GM18502 (cell line): ENCODE data around the gene ZNF580.

ENCODE experiments used
- ATAC-seq: cut with Tn5 transposase; IDR thresholded peaks from one replicate; pipeline ENCODE4 v1.9.1; 2021; ENCODE audit warnings: mild to moderate bottlenecking; ENCODE audit not compliant: unreplicated experiment, poor library complexity

The ZNF580 gene

GRCh38 chr19:55640577-55641425 is at the start of gene ZNF580:
TSS of gene ZNF580 (plus strand) at chr19:55641002. CDS start at chr19:55642509, 1,507 bp downstream.
- peak; percentile 39 for ATAC-seq

DNA sequence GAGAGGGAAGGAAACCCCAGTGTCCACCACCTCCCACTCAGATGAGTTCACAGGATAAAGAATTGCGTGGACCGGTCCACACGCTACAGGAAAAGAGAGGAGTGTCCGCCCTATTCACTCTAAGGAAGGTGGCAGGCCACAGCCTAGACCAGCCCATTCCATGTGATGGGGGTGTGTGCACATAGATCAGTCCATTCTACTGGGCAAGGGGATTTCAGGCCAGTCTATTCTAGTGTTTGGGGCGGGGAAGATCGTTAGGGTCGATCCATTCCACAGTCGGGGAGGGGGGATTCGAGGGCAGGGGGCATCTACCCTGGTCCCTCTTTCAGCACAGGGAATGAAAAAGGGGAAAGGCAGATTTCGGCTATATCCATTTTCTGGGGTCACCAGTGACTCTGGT is 49.2 kb upstream of the ZNF580 start:
- no peak for ATAC-seq

DNA sequence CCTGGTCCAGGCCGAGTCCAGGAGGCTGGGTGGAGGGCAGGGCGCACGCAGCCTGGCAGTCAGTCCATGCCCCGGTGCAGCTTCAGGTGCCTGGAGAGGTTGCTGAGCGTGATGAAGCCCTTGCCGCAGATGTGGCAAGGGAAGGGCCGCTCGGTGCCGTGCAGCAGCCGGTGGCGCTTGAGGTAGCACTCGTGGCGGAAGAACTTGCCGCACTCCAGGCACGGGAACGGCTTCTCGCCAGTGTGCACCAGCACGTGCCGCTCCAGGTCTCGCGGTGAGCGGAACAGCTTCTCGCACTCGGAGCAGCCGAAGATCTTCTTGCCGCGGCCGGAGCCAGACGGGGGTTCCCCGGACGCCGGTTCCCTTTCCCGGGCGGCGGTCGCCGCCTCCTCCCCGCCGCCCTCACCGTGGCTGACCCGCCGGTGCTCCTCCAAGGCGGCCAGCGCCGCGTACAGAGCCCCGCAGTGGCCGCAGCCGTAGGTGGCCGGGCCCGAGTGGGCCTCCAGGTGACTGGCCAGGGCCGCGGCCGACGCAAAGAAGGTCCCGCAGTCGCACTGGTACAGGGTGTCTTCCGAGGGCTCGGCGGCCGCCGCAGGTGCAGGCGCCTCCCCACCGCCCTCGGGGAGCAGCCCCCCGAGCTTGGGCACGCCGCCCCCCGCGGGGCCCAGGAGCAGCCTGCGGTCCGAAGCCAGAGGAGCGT is 48.3 kb upstream of the ZNF580 start:
- ATAC-seq = no peak

GRCh38 chr19:55593096-55593772 is 47.6 kb upstream of the ZNF580 start:
- no peak for ATAC-seq

- ATAC-seq = no peak
Measured at GRCh38 chr19:55594996-55595545, 45.7 kb upstream of the ZNF580 start.

- no peak for ATAC-seq
Measured at GRCh38 chr19:55596304-55596703, 44.5 kb upstream of the ZNF580 start.

GRCh38 chr19:55597501-55597921 is 43.3 kb upstream of the ZNF580 start:
- no peak for ATAC-seq

GRCh38 chr19:55598034-55598433 is 42.8 kb upstream of the ZNF580 start:
- ATAC-seq = no peak

GRCh38 chr19:55598719-55599467 is 41.9 kb upstream of the ZNF580 start:
- peak; percentile 58 for ATAC-seq

GRCh38 chr19:55599468-55599841 is 41.3 kb upstream of the ZNF580 start, which contains the start of gene FIZ1:
TSS of gene FIZ1 (minus strand) at chr19:55599517. CDS start at chr19:55597865, 1,652 bp downstream.
- peak; percentile 55 for ATAC-seq

DNA sequence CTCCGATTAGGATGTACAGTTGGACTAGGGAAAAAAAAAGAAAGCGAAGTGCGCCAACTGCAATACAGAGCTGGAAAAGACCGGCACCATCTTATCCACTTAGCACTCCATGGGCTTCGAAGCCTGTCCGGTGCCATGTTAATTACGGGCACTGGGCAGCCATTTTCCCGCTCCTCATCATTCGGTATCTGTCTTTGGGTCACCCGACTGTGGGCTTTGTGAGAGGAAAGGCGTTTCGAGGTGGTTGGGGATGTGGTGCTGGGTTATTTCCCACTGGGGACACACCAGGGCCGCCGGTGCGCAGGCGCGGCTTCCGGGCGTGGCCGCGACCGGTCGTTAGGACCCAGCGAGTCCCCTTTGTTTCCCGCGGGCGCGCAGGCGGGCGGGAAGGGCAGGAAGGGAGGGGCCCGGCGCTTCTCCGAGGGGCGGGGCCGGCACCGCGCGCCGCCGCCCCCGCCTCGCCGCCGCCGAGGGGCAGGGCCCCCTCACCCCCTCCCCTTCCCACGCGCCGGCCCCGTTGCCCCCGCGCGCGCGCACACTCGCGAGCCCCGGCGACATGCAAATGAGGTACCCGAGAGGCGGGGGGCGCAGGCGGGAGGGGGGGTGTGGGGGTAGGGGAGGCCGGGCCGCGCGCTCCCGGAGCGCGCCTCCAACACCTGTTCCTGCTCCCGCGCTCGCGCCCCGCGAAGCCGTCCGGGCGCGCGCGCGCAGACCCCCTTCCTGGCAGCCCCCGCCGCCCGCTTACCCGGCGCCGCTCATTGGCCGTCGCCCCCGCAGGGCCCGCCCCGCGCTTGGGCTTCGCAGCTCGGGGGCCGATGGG is 40.8 kb upstream of the ZNF580 start, which contains the start of gene ZNF524:
Gene ZNF524, plus strand, starts transcription at position 447 of the 820 bp plus-strand sequence. CDS start 1,825 bp downstream, outside the sequence.
- peak; percentile 51 for ATAC-seq

GRCh38 chr19:55600662-55601028 is 40.2 kb upstream of the ZNF580 start:
- no peak for ATAC-seq

GRCh38 chr19:55601084-55601483 is 39.7 kb upstream of the ZNF580 start:
- ATAC-seq = no peak

GRCh38 chr19:55602104-55603001 is 38.4 kb upstream of the ZNF580 start:
- ATAC-seq = no peak

DNA sequence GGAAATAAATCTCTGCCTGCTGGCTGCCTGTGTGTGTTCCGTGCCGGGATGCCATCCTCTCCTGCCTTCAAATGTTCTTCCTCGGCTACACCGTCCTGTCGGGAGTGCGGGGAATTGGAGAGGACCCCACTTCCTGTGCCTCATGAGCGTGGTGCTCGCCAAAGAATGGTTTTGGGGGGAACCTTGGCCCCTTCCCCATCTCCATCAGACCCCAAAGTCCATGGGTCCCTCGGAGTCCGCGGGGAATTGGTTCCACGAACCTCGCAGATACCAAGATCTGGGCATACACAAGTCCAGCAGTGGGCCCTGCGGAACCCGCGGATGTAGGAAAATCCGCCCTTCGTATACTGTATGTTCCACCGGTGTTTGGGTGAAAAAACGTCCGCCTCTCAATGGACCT is 37.7 kb upstream of the ZNF580 start:
- no peak for ATAC-seq

GRCh38 chr19:55603581-55604292 is 37.1 kb upstream of the ZNF580 start:
- no peak for ATAC-seq

- ATAC-seq = peak; percentile 69
Measured at GRCh38 chr19:55605207-55605636, 35.6 kb upstream of the ZNF580 start.
